Activated T-helper 1 cell treated with anti-CD3 and anti-CD28 coated beads, Interleukin-12 subunit alpha, Interleukin-12 subunit beta, Interleukin-2, Interleukin-4 antibody, amounts not matched to agents 30 ng/mL and 10 ng/mL and 1 ng/mL, durations not matched to agents 14 hours and 24 hours and 36 hours (primary cell): ENCODE data around the gene CLECL1. TPM values are rescaled to one million over a fixed set of nuclear protein-coding genes. Genes with fewer than 3 reads are reported as not detected.
A peak's percentile ranks its signal among the peaks of the same experiment; 100 is the strongest.
"Not testable (repeated sequence)": the region's sequence is repeated elsewhere in the genome, so short reads cannot be mapped to it uniquely, and the experiment has no call there.

Experiments used
- DNase-seq: peaks from one replicate; pipeline ENCODE4 v3.0.0; 2021; ENCODE audit warnings: low spot score
- H3K27ac Mint-ChIP-seq: one replicate; pipeline ENCODE4 v1.8.0; 2021; ENCODE audit warnings: mild to moderate bottlenecking, mixed read lengths
- H3K27me3 Mint-ChIP-seq: one replicate; pipeline ENCODE4 v1.8.0; 2022; ENCODE audit warnings: mild to moderate bottlenecking, moderate library complexity, mixed read lengths; ENCODE audit not compliant: insufficient read depth
- H3K36me3 Mint-ChIP-seq: one replicate; pipeline ENCODE4 v1.8.0; 2021; ENCODE audit warnings: low read depth, mixed read lengths
- H3K4me1 Mint-ChIP-seq: one replicate; pipeline ENCODE4 v1.8.0; 2021; ENCODE audit warnings: low read depth, mixed read lengths
- H3K4me3 Mint-ChIP-seq: one replicate; pipeline ENCODE4 v1.8.0; 2021; ENCODE audit warnings: mild to moderate bottlenecking, moderate library complexity, mixed read lengths
- H3K9me3 Mint-ChIP-seq: one replicate; pipeline ENCODE4 v1.8.0; 2021; ENCODE audit warnings: mixed read lengths
- intact Hi-C: fragments of 100-400 bp; cut with micrococcal nuclease; formaldehyde crosslinking; loops from one replicate; pipeline ENCODE4 v1.15.1; 2024
- total RNA-seq: library from RNA; stranded (reverse); gene quantifications from 2 replicates; pipeline ENCODE4 v1.2.3, GENCODE V29; 2022

CLECL1 gene
- total RNA-seq, 1 donor from 2014 or later, result 9.1 TPM

DNA sequence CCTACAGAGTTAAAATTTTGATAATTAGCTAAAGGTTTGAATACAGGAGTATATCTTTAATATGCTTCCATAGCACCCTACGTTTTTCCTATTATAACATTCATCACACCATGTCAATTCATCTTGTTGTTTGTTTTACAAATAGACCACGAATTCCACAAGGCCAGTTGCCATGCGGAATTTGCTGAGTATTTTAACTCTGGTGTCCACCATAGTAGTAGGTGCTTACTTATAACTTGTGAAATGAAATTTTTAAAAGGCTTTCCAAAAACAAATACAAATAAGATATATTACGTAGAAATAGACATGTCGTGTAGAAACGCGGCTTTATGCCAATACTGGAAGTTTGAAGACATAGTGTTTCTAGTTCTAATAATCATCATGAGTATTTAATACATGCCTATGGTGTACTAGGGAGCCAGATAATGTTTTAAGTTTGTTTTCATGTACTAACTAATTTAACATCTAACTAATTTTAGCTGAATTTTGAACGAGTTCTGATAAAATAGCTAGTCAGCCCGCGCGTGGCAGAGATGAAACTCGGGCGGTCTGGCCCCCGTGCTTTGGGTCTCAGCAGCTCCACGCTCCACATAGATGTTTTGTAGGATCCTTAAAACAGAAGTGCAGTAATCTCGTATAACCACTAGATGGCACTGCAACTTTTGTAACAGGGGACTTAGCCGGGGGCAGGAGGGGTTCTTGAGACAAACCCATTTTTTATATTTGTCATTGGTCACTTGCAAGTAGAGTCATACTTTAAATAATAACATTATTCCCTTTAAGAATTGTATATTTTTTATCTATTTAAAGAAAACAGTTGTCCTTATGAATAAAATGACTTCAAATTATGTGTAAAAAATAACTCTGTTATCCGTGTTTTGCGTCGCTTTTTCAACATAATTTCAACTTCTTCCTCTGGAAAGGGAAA is 17.6 kb upstream of the CLECL1 start:
- peak; percentile 55 for DNase-seq
- Mint-ChIP-seq H3K36me3 (peaks cover 28% of the 10 kb centered on the region), H3K27ac (peak overlapping the region; percentile 79), H3K27me3 (no peaks in the 10 kb centered on the region), H3K4me3 (peak overlapping the region; percentile 58), H3K4me1 (peaks cover 62% of the 10 kb centered on the region), H3K9me3 (no peaks in the 10 kb centered on the region)
- intact Hi-C loops, result loop anchor here (1.0 to 5.0 kb wide), 7 partner anchors 8 to 462 kb away; partner anchors contain the start of genes CD69, CLEC2B and GABARAPL1

GRCh38 chr12:9749640-9750039 is 16.7 kb upstream of the CLECL1 start:
- intact Hi-C loops, result loop anchor here (1.0 to 5.0 kb wide), 7 partner anchors 7 to 813 kb away; partner anchors contain the start of genes CLEC2B and GABARAPL1
- no peak overlapping the region for H3K27ac Mint-ChIP-seq
- DNase-seq, result no peak
- H3K36me3 Mint-ChIP-seq, result peaks cover 23% of the 10 kb centered on the region
- H3K9me3 Mint-ChIP-seq, result no peaks in the 10 kb centered on the region
- H3K4me1 Mint-ChIP-seq, result peaks cover 60% of the 10 kb centered on the region
- no peak overlapping the region for H3K4me3 Mint-ChIP-seq
- no peaks in the 10 kb centered on the region for H3K27me3 Mint-ChIP-seq

DNA sequence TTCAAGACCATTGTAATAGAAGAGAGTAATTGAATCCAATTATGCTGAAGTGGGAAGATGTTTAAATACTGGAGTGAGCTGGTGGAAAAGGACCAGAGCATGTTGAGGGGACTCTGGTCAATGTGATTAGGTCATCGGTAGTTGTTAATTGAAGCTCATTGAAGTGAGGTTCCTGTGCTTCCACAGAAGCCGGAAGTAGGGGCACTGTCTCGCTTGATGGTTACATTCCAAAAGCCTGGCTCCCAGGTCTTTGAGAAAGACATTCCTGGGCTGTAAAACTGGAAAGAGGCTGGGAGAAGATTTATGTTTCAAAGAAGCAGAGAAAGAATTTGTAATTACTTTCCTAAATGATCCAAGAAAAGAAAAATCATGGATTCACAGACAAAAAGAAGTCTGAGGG is 12.3 kb upstream of the CLECL1 start:
- H3K4me3 Mint-ChIP-seq, result no peak overlapping the region
- no peaks in the 10 kb centered on the region for H3K27me3 Mint-ChIP-seq
- no peak overlapping the region for H3K27ac Mint-ChIP-seq
- intact Hi-C loops, result loop anchor here (5.0 kb wide), 1 partner anchor 817 kb away; no protein-coding TSS in a partner anchor
- H3K9me3 Mint-ChIP-seq, result peaks cover 6% of the 10 kb centered on the region
- peaks cover 60% of the 10 kb centered on the region for H3K4me1 Mint-ChIP-seq
- no peak for DNase-seq
- H3K36me3 Mint-ChIP-seq, result peaks cover 8% of the 10 kb centered on the region

DNA sequence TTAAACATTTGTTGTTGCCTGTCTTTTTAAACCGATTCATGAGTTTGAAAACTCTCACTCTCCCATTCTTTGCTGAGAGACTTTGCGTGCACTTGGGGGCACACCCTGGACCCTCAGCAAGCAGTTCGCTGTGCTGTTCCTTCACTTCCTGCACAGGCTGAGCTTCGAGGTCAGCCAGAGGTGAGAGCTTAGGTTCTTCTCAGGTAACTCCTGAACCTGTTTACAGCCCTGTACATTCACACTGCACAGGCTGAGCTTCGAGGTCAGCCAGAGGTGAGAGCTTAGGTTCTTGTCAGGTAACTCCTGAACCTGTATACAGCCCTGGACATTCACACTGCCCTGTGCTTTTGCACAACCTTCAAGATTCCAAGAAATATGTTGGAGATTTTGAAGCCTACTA is 9.8 kb upstream of the CLECL1 start:
- Mint-ChIP-seq H3K36me3 (peaks cover 10% of the 10 kb centered on the region), H3K4me3 (peak overlapping the region; percentile 69), H3K9me3 (peaks cover 12% of the 10 kb centered on the region), H3K4me1 (peaks cover 71% of the 10 kb centered on the region), H3K27me3 (no peaks in the 10 kb centered on the region), H3K27ac (peak overlapping the region; percentile 86)
- intact Hi-C loops, result loop anchor here (1.0 to 5.0 kb wide), 7 partner anchors 8 to 410 kb away; partner anchors contain the start of gene CLEC2B
- peak; percentile 27 for DNase-seq

- intact Hi-C loops, result loop anchor here (1.0 to 5.0 kb wide), 9 partner anchors 8 to 409 kb away; partner anchors contain the start of gene CLECL1
- H3K9me3 Mint-ChIP-seq, result peaks cover 12% of the 10 kb centered on the region
- peak overlapping the region; percentile 70 for H3K4me3 Mint-ChIP-seq
- no peaks in the 10 kb centered on the region for H3K27me3 Mint-ChIP-seq
- peak overlapping the region; percentile 86 for H3K27ac Mint-ChIP-seq
- H3K4me1 Mint-ChIP-seq, result peaks cover 72% of the 10 kb centered on the region
- peak; percentile 81 for DNase-seq
- H3K36me3 Mint-ChIP-seq, result peaks cover 11% of the 10 kb centered on the region
These were observed 8.8 kb upstream of the CLECL1 start for GRCh38 chr12:9741726-9742125.

GRCh38 chr12:9740106-9740750 is 7.3 kb upstream of the CLECL1 start:
- H3K4me3 Mint-ChIP-seq, result peak overlapping the region; percentile 67
- H3K9me3 Mint-ChIP-seq, result peaks cover 16% of the 10 kb centered on the region
- H3K4me1 Mint-ChIP-seq, result peaks cover 81% of the 10 kb centered on the region
- peaks cover 12% of the 10 kb centered on the region for H3K36me3 Mint-ChIP-seq
- H3K27me3 Mint-ChIP-seq, result no peaks in the 10 kb centered on the region
- DNase-seq, result no peak
- intact Hi-C loops, result loop anchor here (5.0 kb wide), 2 partner anchors 378 to 408 kb away; no protein-coding TSS in a partner anchor
- peak overlapping the region; percentile 76 for H3K27ac Mint-ChIP-seq

- not testable (repeated sequence) for DNase-seq, H3K27ac Mint-ChIP-seq, H3K36me3 Mint-ChIP-seq, H3K27me3 Mint-ChIP-seq, H3K4me3 Mint-ChIP-seq
- Mint-ChIP-seq H3K4me1 (peaks cover 74% of the 10 kb centered on the region), H3K9me3 (peaks cover 16% of the 10 kb centered on the region)
- intact Hi-C loops, result loop anchor here (5.0 kb wide), 2 partner anchors 377 to 407 kb away; no protein-coding TSS in a partner anchor
These were observed 6.7 kb upstream of the CLECL1 start for GRCh38 chr12:9739404-9740105.

DNA sequence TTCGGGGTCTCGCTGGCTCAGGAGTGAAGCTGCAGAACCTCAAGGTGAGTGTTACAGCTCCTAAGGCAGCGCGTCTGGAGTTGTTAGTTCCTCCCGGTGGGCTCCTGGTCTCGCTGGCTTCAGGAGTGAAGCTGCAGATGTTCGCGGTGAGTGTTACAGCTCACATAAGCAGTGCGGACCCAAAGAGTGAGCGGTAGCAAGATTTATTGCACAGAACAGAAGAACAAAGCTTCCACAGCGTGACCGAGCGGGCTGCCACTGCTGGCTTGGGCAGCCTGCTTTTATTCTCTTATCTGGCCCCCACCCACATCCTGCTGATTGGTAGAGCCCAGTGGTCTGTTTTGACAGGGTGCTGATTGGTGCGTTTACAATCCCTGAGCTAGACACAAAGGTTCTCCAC is 6.0 kb upstream of the CLECL1 start:
- Mint-ChIP-seq H3K4me3 (peak overlapping the region; percentile 32), H3K9me3 (peaks cover 16% of the 10 kb centered on the region), H3K4me1 (peaks cover 75% of the 10 kb centered on the region)
- H3K36me3 Mint-ChIP-seq, DNase-seq, H3K27me3 Mint-ChIP-seq, H3K27ac Mint-ChIP-seq, intact Hi-C loops: not testable (repeated sequence)

- Mint-ChIP-seq H3K27ac (peak overlapping the region; percentile 87), H3K4me1 (peaks cover 76% of the 10 kb centered on the region), H3K36me3 (peaks cover 13% of the 10 kb centered on the region), H3K27me3 (no peaks in the 10 kb centered on the region), H3K4me3 (peak overlapping the region; percentile 57), H3K9me3 (peaks cover 16% of the 10 kb centered on the region)
- no peak for DNase-seq
- intact Hi-C loops, result no loop called here
These were observed 4.2 kb upstream of the CLECL1 start for GRCh38 chr12:9736936-9737705.

DNA sequence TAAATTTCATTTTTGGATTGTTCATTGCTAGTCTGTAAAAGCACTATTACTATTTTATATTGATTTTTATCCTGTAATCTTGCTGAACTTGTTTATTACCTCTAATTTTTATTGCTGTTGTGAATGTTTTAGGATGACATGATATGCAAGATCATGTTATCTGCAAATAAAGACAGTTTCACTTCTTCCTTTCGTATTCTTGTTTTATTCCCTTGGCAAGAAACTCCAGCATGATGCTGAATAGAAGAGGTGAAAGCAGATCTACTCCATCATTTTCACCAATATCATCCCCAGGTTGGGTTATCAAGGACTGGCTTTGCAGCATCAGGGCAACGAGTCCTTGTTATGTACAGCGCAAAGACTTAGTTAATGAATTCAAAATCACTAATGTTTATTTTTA is 2.7 kb upstream of the CLECL1 start:
- H3K27me3 Mint-ChIP-seq, result no peaks in the 10 kb centered on the region
- peaks cover 12% of the 10 kb centered on the region for H3K36me3 Mint-ChIP-seq

GRCh38 chr12:9731797-9732196 is 1.1 kb downstream of the CLECL1 start:
- peaks cover 66% of the 10 kb centered on the region for H3K4me1 Mint-ChIP-seq
- DNase-seq, result no peak
- H3K27ac Mint-ChIP-seq, result peak overlapping the region; percentile 78
- intact Hi-C loops, result loop anchor here (1.0 to 5.0 kb wide), 6 partner anchors 23 to 706 kb away; no protein-coding TSS in a partner anchor
- no peaks in the 10 kb centered on the region for H3K27me3 Mint-ChIP-seq
- H3K9me3 Mint-ChIP-seq, result peaks cover 4% of the 10 kb centered on the region
- H3K4me3 Mint-ChIP-seq, result peak overlapping the region; percentile 87
- peaks cover 8% of the 10 kb centered on the region for H3K36me3 Mint-ChIP-seq

More for the DNA sequence above, 2.7 kb upstream of the CLECL1 start:
- no peak for DNase-seq
- Mint-ChIP-seq H3K9me3 (peaks cover 14% of the 10 kb centered on the region), H3K4me1 (peaks cover 78% of the 10 kb centered on the region), H3K27ac (no peak overlapping the region), H3K4me3 (no peak overlapping the region)
- intact Hi-C loops, result no loop called here
